H9 (cell line): Measurements from ENCODE around the gene TST. TPM values are rescaled to one million over a fixed set of nuclear protein-coding genes. Genes with fewer than 3 reads are reported as not detected.

Experiments
- DNase-seq: peaks from one replicate; pipeline ENCODE4 v3.0.0-alpha.2; 2017
- H2AFZ ChIP-seq: one replicate; pipeline ENCODE4 v1.6.1; 2013; ENCODE audit warnings: mild to moderate bottlenecking, low read length, control low read depth, moderate library complexity
- H2AK5ac ChIP-seq: 2 replicates; pipeline ENCODE4 v1.6.1; 2013; ENCODE audit warnings: low read length, control low read depth, mixed read lengths; ENCODE audit not compliant: insufficient read length
- H2BK120ac ChIP-seq: one replicate; pipeline ENCODE4 v1.6.1; 2013; ENCODE audit warnings: low read depth, mild to moderate bottlenecking, low read length, control low read depth, inconsistent platforms; ENCODE audit not compliant: poor library complexity, severe bottlenecking
- H2BK12ac ChIP-seq: 2 replicates; pipeline ENCODE4 v1.6.1; 2013; ENCODE audit warnings: low read length, control low read depth, mixed read lengths, low read depth; ENCODE audit not compliant: insufficient read length
- H2BK15ac ChIP-seq: 2 replicates; pipeline ENCODE4 v1.6.1; 2013; ENCODE audit warnings: low read depth, low read length, control low read depth
- H2BK20ac ChIP-seq: one replicate; pipeline ENCODE4 v1.6.1; 2013; ENCODE audit warnings: low read depth, mild to moderate bottlenecking, low read length, control low read depth, inconsistent platforms; ENCODE audit not compliant: poor library complexity, severe bottlenecking
- H2BK5ac ChIP-seq: 2 replicates; pipeline ENCODE4 v1.6.1; 2013; ENCODE audit warnings: low read length, control low read depth, mixed read lengths; ENCODE audit not compliant: insufficient read length
- H3K14ac ChIP-seq: 2 replicates; pipeline ENCODE4 v1.6.1; 2013; ENCODE audit warnings: low read length, control low read depth; ENCODE audit not compliant: insufficient read depth
- H3K18ac ChIP-seq: 2 replicates; pipeline ENCODE4 v1.6.1; 2013; ENCODE audit warnings: low read depth, mild to moderate bottlenecking, mixed read lengths, low read length, control low read depth; ENCODE audit not compliant: insufficient read length
- H3K23ac ChIP-seq: 2 replicates; pipeline ENCODE4 v1.6.1; 2013; ENCODE audit warnings: low read length, control low read depth, mixed read lengths, low read depth; ENCODE audit not compliant: insufficient read length
- H3K23me2 ChIP-seq: 2 replicates; pipeline ENCODE4 v1.6.1; 2013; ENCODE audit warnings: low read depth, mild to moderate bottlenecking, mixed read lengths, low read length, control low read depth; ENCODE audit not compliant: insufficient read length, poor library complexity, severe bottlenecking
- H3K27ac ChIP-seq: 2 replicates; pipeline ENCODE4 v1.5.1; 2013; ENCODE audit warnings: low read length, control low read depth, mixed read lengths, low read depth; ENCODE audit not compliant: insufficient read length
- H3K27me3 ChIP-seq: 2 replicates; pipeline ENCODE4 v1.6.1; 2013; ENCODE audit warnings: low read length, control low read depth, inconsistent platforms; ENCODE audit not compliant: insufficient read depth
- H3K4ac ChIP-seq: 2 replicates; pipeline ENCODE4 v1.6.1; 2013; ENCODE audit warnings: low read depth, mild to moderate bottlenecking, control low read depth, inconsistent platforms, low read length, moderate library complexity
- H3K4me1 ChIP-seq: 2 replicates; pipeline ENCODE4 v1.6.1; 2013; ENCODE audit warnings: low read length, control low read depth, inconsistent platforms; ENCODE audit not compliant: insufficient read depth
- H3K4me2 ChIP-seq: 2 replicates; pipeline ENCODE4 v1.6.1; 2013; ENCODE audit warnings: low read length, control low read depth, mixed read lengths; ENCODE audit not compliant: insufficient read length, insufficient read depth
- H3K56ac ChIP-seq: 2 replicates; pipeline ENCODE4 v1.6.1; 2013; ENCODE audit warnings: low read depth, mild to moderate bottlenecking, mixed read lengths, low read length, control low read depth; ENCODE audit not compliant: insufficient read length
- H3K79me1 ChIP-seq: 2 replicates; pipeline ENCODE4 v1.6.1; 2013; ENCODE audit warnings: low read depth, mild to moderate bottlenecking, moderate library complexity, low read length, control low read depth, inconsistent platforms; ENCODE audit not compliant: insufficient read depth, poor library complexity, severe bottlenecking
- H3K79me2 ChIP-seq: 2 replicates; pipeline ENCODE4 v1.6.1; 2013; ENCODE audit warnings: low read length, control low read depth, inconsistent platforms; ENCODE audit not compliant: insufficient read depth
- H3K9ac ChIP-seq: 2 replicates; pipeline ENCODE4 v1.6.1; 2013; ENCODE audit warnings: low read length, control low read depth, mixed read lengths; ENCODE audit not compliant: insufficient read length; ENCODE audit errors: extremely low read depth
- H3K9me3 ChIP-seq: one replicate; pipeline ENCODE4 v1.6.1; 2013; ENCODE audit warnings: low read depth, low read length, inconsistent platforms; ENCODE audit not compliant: control insufficient read depth
- H3T11ph ChIP-seq: one replicate; pipeline ENCODE4 v1.6.1; 2013; ENCODE audit warnings: mild to moderate bottlenecking, low read length, control low read depth, inconsistent platforms
- H4K20me1 ChIP-seq: one replicate; pipeline ENCODE4 v1.6.1; 2013; ENCODE audit not compliant: control insufficient read depth, insufficient read length, insufficient read depth
- H4K5ac ChIP-seq: 2 replicates; pipeline ENCODE4 v1.6.1; 2013; ENCODE audit warnings: low read depth, mild to moderate bottlenecking, mixed read lengths, low read length, control low read depth; ENCODE audit not compliant: insufficient read length
- H4K8ac ChIP-seq: replicated peaks from 2 replicates; pipeline ENCODE4 v1.6.1; 2013; ENCODE audit warnings: low read length, control low read depth, mixed read lengths, low read depth; ENCODE audit not compliant: insufficient read length
- H4K91ac ChIP-seq: 2 replicates; pipeline ENCODE4 v1.6.1; 2013; ENCODE audit warnings: low read depth, mild to moderate bottlenecking, moderate library complexity, mixed read lengths, low read length, control low read depth; ENCODE audit not compliant: insufficient read length
- H3K27ac Mint-ChIP-seq, 3 experiments: 2 replicates in 2 of 3; 3 replicates in 1 of 3; pipeline ENCODE4 v1.8.0; 2020 to 2021; ENCODE audit warnings: mixed read lengths in 3 of 3, mild to moderate bottlenecking in 1 of 3, moderate library complexity in 1 of 3
- H3K27me3 Mint-ChIP-seq: 2 replicates; pipeline ENCODE4 v1.8.0; 2021; ENCODE audit warnings: low read depth, mild to moderate bottlenecking, moderate library complexity, mixed read lengths
- H3K36me3 Mint-ChIP-seq, 3 experiments: 2 replicates in 2 of 3; 3 replicates in 1 of 3; pipeline ENCODE4 v1.8.0; 2020 to 2021; ENCODE audit warnings: low read depth in 3 of 3, mixed read lengths in 3 of 3; ENCODE audit not compliant: insufficient read depth in 1 of 3
- H3K4me1 Mint-ChIP-seq, 2 experiments: 2 replicates each; pipeline ENCODE4 v1.8.0; 2020; ENCODE audit warnings: mixed read lengths in 2 of 2
- H3K4me3 Mint-ChIP-seq, 2 experiments: 2 replicates in 1 of 2; 3 replicates in 1 of 2; pipeline ENCODE4 v1.8.0; 2020 to 2021; ENCODE audit warnings: mild to moderate bottlenecking in 2 of 2, mixed read lengths in 2 of 2, moderate library complexity in 1 of 2
- H3K9me3 Mint-ChIP-seq, 2 experiments: 2 replicates in 1 of 2; 3 replicates in 1 of 2; pipeline ENCODE4 v1.8.0; 2020; ENCODE audit warnings: mild to moderate bottlenecking in 2 of 2, mixed read lengths in 2 of 2, moderate library complexity in 1 of 2
- WGBS: extraction: QIAGEN DNeasy Blood & Tissue Kit; methylation state at CpG from one replicate; pipeline ENCODE4 v1.1.7; 2013; ENCODE audit warnings: missing lambda C conversion rate, low lambda C conversion rate, mixed read lengths; ENCODE audit not compliant: insufficient read length; ENCODE audit errors: extremely low coverage; 5-methylcytosine and 5-hydroxymethylcytosine counted together
- total RNA-seq: library from RNA; stranded (reverse); gene quantifications from 2 replicates; pipeline ENCODE4 v1.2.1, GENCODE V29; 2021
- TF ChIP-seq, protein P1 (sequence below): fragments of 200-600 bp; sonication (generic); conservative IDR thresholded peaks from 3 replicates; pipeline ENCODE4 v1.8.0; 2021; ENCODE audit warnings: antibody characterized with exemption, mild to moderate bottlenecking

The TST gene
- total RNA-seq, 1 experiment from 2014 or later = 31.9 TPM

DNA sequence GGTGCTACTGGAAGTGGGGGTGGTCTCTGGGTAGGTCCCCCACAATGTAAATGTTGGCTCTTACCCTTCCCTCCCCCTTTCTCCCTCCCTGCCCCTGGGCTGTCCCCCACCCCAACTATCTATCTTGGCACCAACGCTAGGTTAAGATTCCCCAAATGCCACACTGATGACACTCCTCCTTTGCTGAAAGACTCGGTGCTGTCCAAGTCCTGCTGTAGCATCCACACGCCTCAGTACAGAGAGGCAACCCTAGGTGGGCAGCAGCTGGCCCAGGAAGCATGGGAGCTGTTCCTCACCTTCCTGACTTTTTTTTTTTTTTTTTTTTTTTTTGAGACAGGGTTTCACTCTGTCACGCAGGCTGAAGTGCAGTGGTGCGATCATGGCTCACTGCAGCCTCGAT is 28.9 kb upstream of the TST start:
- Histone ChIP-seq H4K8ac (no peak overlapping the region), H2BK12ac (no peak overlapping the region), H3K27ac (no peak overlapping the region), H3K4ac (no peak overlapping the region), H3K18ac (no peak overlapping the region), H3K79me1 (no peaks in the 10 kb centered on the region), H4K91ac (no peak overlapping the region), H2BK20ac (no peak overlapping the region), H3K23ac (no peak overlapping the region), H2BK120ac (no peak overlapping the region), H3K9ac (no peak overlapping the region), H2AK5ac (no peak overlapping the region), H3K79me2 (no peaks in the 10 kb centered on the region), H2BK5ac (no peak overlapping the region), H3T11ph (no peak overlapping the region), H3K4me2 (no peak overlapping the region), H3K27me3 (no peaks in the 10 kb centered on the region; the same call in 1 of the 2 replicates), H3K23me2 (peaks cover 5% of the 10 kb centered on the region), H3K14ac (no peak overlapping the region), H2AFZ (no peak overlapping the region), H3K9me3 (no peaks in the 10 kb centered on the region), H3K56ac (no peak overlapping the region), H4K20me1 (no peaks in the 10 kb centered on the region), H3K4me1 (no peaks in the 10 kb centered on the region), H2BK15ac (no peak overlapping the region), H4K5ac (no peak overlapping the region)
- no peaks in the 10 kb centered on the region; a peak in 1 of 5 replicates for H3K9me3 Mint-ChIP-seq
- DNase-seq = no peak
- H3K36me3 Mint-ChIP-seq = peaks cover 0 to under 1% (median 0%) of the 10 kb centered on the region in 3 experiments; a peak in 1 of 7 replicates
- no CpG with 5 or more reads among the region's 6 CpGs for WGBS
- H3K27ac Mint-ChIP-seq = no peak overlapping the region; a peak in 1 of 7 replicates
- H3K4me1 Mint-ChIP-seq = peaks cover 9 to 20% of the 10 kb centered on the region in 2 experiments
- TF ChIP-seq, protein P1, sequence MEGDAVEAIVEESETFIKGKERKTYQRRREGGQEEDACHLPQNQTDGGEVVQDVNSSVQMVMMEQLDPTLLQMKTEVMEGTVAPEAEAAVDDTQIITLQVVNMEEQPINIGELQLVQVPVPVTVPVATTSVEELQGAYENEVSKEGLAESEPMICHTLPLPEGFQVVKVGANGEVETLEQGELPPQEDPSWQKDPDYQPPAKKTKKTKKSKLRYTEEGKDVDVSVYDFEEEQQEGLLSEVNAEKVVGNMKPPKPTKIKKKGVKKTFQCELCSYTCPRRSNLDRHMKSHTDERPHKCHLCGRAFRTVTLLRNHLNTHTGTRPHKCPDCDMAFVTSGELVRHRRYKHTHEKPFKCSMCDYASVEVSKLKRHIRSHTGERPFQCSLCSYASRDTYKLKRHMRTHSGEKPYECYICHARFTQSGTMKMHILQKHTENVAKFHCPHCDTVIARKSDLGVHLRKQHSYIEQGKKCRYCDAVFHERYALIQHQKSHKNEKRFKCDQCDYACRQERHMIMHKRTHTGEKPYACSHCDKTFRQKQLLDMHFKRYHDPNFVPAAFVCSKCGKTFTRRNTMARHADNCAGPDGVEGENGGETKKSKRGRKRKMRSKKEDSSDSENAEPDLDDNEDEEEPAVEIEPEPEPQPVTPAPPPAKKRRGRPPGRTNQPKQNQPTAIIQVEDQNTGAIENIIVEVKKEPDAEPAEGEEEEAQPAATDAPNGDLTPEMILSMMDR = no peak
- peaks cover 37% of the 10 kb centered on the region for H3K27me3 Mint-ChIP-seq
- H3K4me3 Mint-ChIP-seq = no peak overlapping the region
